DND-41 (cell line): ENCODE measurements around the gene PEAK1.

Experiments
- ATAC-seq: fragments of 200-7000 bp; cut with Tn5 transposase; 3 replicates; pipeline ENCODE4 v1.9.1; 2021; ENCODE audit warnings: low read depth; ENCODE audit not compliant: insufficient read depth
- DNase-seq: peaks from one replicate; pipeline ENCODE4 v3.0.0-alpha.2; 2020
- H2AFZ ChIP-seq: 2 replicates; pipeline ENCODE4 v1.6.0; 2012; ENCODE audit warnings: low read depth, low read length
- H3K27ac ChIP-seq: 2 replicates; pipeline ENCODE4 v1.5.1; 2012; ENCODE audit warnings: low read length, inconsistent platforms
- H3K27me3 ChIP-seq: fragments of 200-600 bp; sonication (generic); 2 replicates; pipeline ENCODE4 v1.6.0; 2012; ENCODE audit warnings: low read length, mild to moderate bottlenecking, inconsistent platforms; ENCODE audit not compliant: insufficient read depth, poor library complexity
- H3K36me3 ChIP-seq: 2 replicates; pipeline ENCODE4 v1.5.1; 2012; ENCODE audit warnings: low read length, inconsistent platforms; ENCODE audit not compliant: insufficient read depth
- H3K4me1 ChIP-seq: 2 replicates; pipeline ENCODE4 v1.5.1; 2012; ENCODE audit warnings: mild to moderate bottlenecking, low read length; ENCODE audit not compliant: insufficient read depth
- H3K4me2 ChIP-seq: 2 replicates; pipeline ENCODE4 v1.6.0; 2012; ENCODE audit warnings: mild to moderate bottlenecking, moderate library complexity, low read length, inconsistent platforms; ENCODE audit not compliant: insufficient read depth
- H3K4me3 ChIP-seq, 2 experiments: fragments of 200-600 bp in 1 of 2; shearing (Covaris generic) in 1 of 2; 2 replicates each; pipeline ENCODE4 v1.5.1; 2012 to 2016; ENCODE audit warnings: inconsistent platforms in 2 of 2, low read length in 2 of 2, mild to moderate bottlenecking in 2 of 2, low read depth in 1 of 2, moderate library complexity in 1 of 2
- H3K79me2 ChIP-seq: 2 replicates; pipeline ENCODE4 v1.6.0; 2012; ENCODE audit warnings: low read length, inconsistent platforms; ENCODE audit not compliant: insufficient read depth
- H3K9ac ChIP-seq: 2 replicates; pipeline ENCODE4 v1.6.0; 2012; ENCODE audit warnings: low read depth, mild to moderate bottlenecking, inconsistent platforms, low read length, moderate library complexity
- H3K9me3 ChIP-seq: 2 replicates; pipeline ENCODE4 v1.5.1; 2012; ENCODE audit warnings: low read length, moderate library complexity, mild to moderate bottlenecking, inconsistent platforms; ENCODE audit not compliant: insufficient read depth, severe bottlenecking
- H4K20me1 ChIP-seq: 2 replicates; pipeline ENCODE4 v1.6.0; 2012; ENCODE audit warnings: low read length; ENCODE audit not compliant: insufficient read depth
- CTCF ChIP-seq: IDR thresholded peaks from 2 replicates; pipeline ENCODE4 v1.5.1; 2012; ENCODE audit warnings: borderline replicate concordance, low read length, moderate library complexity, mild to moderate bottlenecking; ENCODE audit not compliant: poor library complexity, severe bottlenecking; ENCODE audit errors: extremely low read depth
- EZH2 ChIP-seq: IDR thresholded peaks from 3 replicates; pipeline ENCODE4 v1.6.1; 2012; ENCODE audit warnings: borderline replicate concordance, low read depth, mild to moderate bottlenecking, moderate library complexity, low read length, inconsistent platforms; ENCODE audit not compliant: severe bottlenecking

Gene PEAK1

GRCh38 chr15:77243135-77243534 lies 176.8 kb downstream of the PEAK1 start:
- Histone ChIP-seq H3K79me2 (no peaks in the 10 kb centered on the region), H3K4me1 (0 out of 2 replicates have a peak, but pooled peaks cover 7% of the 10 kb centered on the region), H3K4me2 (no peak overlapping the region), H3K9ac (no peak overlapping the region), H2AFZ (no peak overlapping the region), H4K20me1 (no peaks in the 10 kb centered on the region), H3K9me3 (no peaks in the 10 kb centered on the region), H3K27ac (no peak overlapping the region), H3K4me3 (no peak overlapping the region), H3K36me3 (no peaks in the 10 kb centered on the region; the same call in 1 of the 2 replicates), H3K27me3 (no peaks in the 10 kb centered on the region)
- TF ChIP-seq EZH2: no peak
- TF ChIP-seq CTCF: no peak
- DNase-seq (no peak), ATAC-seq (no peak)

GRCh38 chr15:77239882-77240608 lies 179.9 kb downstream of the PEAK1 start:
- Histone ChIP-seq H3K9ac (no peak overlapping the region), H3K4me2 (no peak overlapping the region), H3K36me3 (peaks cover 14% of the 10 kb centered on the region), H3K9me3 (peaks cover 10% of the 10 kb centered on the region), H4K20me1 (no peaks in the 10 kb centered on the region), H3K27me3 (no peaks in the 10 kb centered on the region), H2AFZ (no peak overlapping the region), H3K79me2 (no peaks in the 10 kb centered on the region), H3K4me1 (0 out of 2 replicates have a peak, but pooled peaks cover 7% of the 10 kb centered on the region), H3K27ac (no peak overlapping the region), H3K4me3 (no peak overlapping the region)
- ATAC-seq: no peak
- TF ChIP-seq CTCF (no peak), EZH2 (no peak)
- no peak for DNase-seq

- H2AFZ ChIP-seq: no peak overlapping the region
- no peak overlapping the region for H3K4me3 ChIP-seq
- no peaks in the 10 kb centered on the region for H3K27me3 ChIP-seq
- H3K4me2 ChIP-seq: no peak overlapping the region
- peaks cover 15% of the 10 kb centered on the region for H3K36me3 ChIP-seq
- TF ChIP-seq EZH2: no peak
- H3K79me2 ChIP-seq: no peaks in the 10 kb centered on the region
- H3K9ac ChIP-seq: no peak overlapping the region
- no peaks in the 10 kb centered on the region for H4K20me1 ChIP-seq
- no peak for DNase-seq
- no peak for ATAC-seq
- H3K27ac ChIP-seq: no peak overlapping the region
- H3K9me3 ChIP-seq: peaks cover 10% of the 10 kb centered on the region
- no peaks in the 10 kb centered on the region for H3K4me1 ChIP-seq
Measured at GRCh38 chr15:77235566-77235965, 184.3 kb downstream of the PEAK1 start.

GRCh38 chr15:77228828-77229227 lies 191.1 kb downstream of the PEAK1 start:
- peaks cover 16% of the 10 kb centered on the region for H3K4me1 ChIP-seq
- H3K79me2 ChIP-seq: no peaks in the 10 kb centered on the region
- no peak overlapping the region for H3K4me3 ChIP-seq
- no peak overlapping the region for H3K27ac ChIP-seq
- peaks cover 4% of the 10 kb centered on the region; the same call in 1 of the 2 replicates for H3K36me3 ChIP-seq
- H3K27me3 ChIP-seq: no peaks in the 10 kb centered on the region
- ATAC-seq (no peak), DNase-seq (no peak)
- no peak overlapping the region for H3K9ac ChIP-seq
- H2AFZ ChIP-seq: no peak overlapping the region
- no peaks in the 10 kb centered on the region for H4K20me1 ChIP-seq
- TF ChIP-seq EZH2: no peak
- no peak for TF ChIP-seq CTCF
- no peak overlapping the region for H3K4me2 ChIP-seq
- H3K9me3 ChIP-seq: no peaks in the 10 kb centered on the region
